ENCODE data around the gene SCARB1. TPM values are rescaled to one million over a fixed set of nuclear protein-coding genes. Genes with fewer than 3 reads are reported as not detected.

SCARB1 gene
- total RNA-seq, 1 donor from 2014 or later: 44.5 TPM

DNA sequence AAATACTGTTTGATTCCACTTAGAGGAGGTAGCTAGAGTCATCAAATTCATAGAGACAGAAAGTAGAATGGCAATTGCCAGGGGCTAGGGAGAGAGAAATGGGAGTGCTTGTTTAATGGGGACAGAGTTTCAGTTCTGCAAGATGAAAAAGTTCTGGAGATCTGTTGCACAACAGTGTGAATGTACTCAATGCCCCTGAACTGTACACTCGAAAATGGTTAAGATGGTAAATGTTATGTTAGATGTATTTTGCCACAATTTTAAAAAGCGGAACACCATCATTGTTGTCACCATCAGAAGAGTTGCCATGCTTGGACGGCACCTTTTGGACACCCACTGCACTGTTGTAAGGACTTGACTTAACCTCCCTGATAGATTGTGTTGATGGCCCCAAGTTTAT lies 106.9 kb downstream of the SCARB1 start:
- H3K4me2 ChIP-seq (ENCODE audit: low read length): no peak overlapping the region
- no peak overlapping the region for H3K4me3 ChIP-seq (ENCODE audit: insufficient read depth, low read depth, low read length)
- no peak overlapping the region for H3K27ac Mint-ChIP-seq (ENCODE audit: unreplicated experiment)
- no peak overlapping the region for H3K9ac ChIP-seq (ENCODE audit: low read length)
- peaks cover 3% of the 10 kb centered on the region for H3K27me3 ChIP-seq (ENCODE audit: insufficient read depth, low read length)
- no peaks in the 10 kb centered on the region for H3K36me3 ChIP-seq (ENCODE audit: insufficient read depth, low read length)
- no peaks in the 10 kb centered on the region for H4K20me1 ChIP-seq (ENCODE audit: insufficient read depth, low read length)
- TF ChIP-seq, protein P1, sequence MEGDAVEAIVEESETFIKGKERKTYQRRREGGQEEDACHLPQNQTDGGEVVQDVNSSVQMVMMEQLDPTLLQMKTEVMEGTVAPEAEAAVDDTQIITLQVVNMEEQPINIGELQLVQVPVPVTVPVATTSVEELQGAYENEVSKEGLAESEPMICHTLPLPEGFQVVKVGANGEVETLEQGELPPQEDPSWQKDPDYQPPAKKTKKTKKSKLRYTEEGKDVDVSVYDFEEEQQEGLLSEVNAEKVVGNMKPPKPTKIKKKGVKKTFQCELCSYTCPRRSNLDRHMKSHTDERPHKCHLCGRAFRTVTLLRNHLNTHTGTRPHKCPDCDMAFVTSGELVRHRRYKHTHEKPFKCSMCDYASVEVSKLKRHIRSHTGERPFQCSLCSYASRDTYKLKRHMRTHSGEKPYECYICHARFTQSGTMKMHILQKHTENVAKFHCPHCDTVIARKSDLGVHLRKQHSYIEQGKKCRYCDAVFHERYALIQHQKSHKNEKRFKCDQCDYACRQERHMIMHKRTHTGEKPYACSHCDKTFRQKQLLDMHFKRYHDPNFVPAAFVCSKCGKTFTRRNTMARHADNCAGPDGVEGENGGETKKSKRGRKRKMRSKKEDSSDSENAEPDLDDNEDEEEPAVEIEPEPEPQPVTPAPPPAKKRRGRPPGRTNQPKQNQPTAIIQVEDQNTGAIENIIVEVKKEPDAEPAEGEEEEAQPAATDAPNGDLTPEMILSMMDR (IDR thresholded peaks at IDR 0.05; ENCODE audit: insufficient read depth, low read depth, low read length): no peak
- no peak for TF ChIP-seq EZH2 (IDR thresholded peaks at IDR 0.05; ENCODE audit: insufficient read depth, low read length)
- peaks cover 27% of the 10 kb centered on the region for H3K4me1 Mint-ChIP-seq (ENCODE audit: low read depth, unreplicated experiment)
- peaks cover 25% of the 10 kb centered on the region for H3K9me3 Mint-ChIP-seq (ENCODE audit: unreplicated experiment)
- peaks cover 7% of the 10 kb centered on the region for H3K36me3 Mint-ChIP-seq (ENCODE audit: low read depth, unreplicated experiment)
- peaks cover 7% of the 10 kb centered on the region for H3K9me3 ChIP-seq (ENCODE audit: insufficient read depth, low read depth, low read length)
- no peak overlapping the region for H3K27ac ChIP-seq (ENCODE audit: low read depth, low read length)
- H3K27me3 Mint-ChIP-seq (ENCODE audit: low read depth, unreplicated experiment): peaks cover 3% of the 10 kb centered on the region
- DNase-seq (ENCODE audit: low read depth) (no peak), FAIRE-seq (no peak)
- H3K4me1 ChIP-seq (ENCODE audit: insufficient read depth, low read length): peaks cover 22% of the 10 kb centered on the region
- H2AFZ ChIP-seq (ENCODE audit: low read depth, low read length): no peak overlapping the region
- H3K79me2 ChIP-seq (ENCODE audit: insufficient read depth, low read length): no peaks in the 10 kb centered on the region
- no peak overlapping the region for H3K4me3 Mint-ChIP-seq (ENCODE audit: unreplicated experiment)

DNA sequence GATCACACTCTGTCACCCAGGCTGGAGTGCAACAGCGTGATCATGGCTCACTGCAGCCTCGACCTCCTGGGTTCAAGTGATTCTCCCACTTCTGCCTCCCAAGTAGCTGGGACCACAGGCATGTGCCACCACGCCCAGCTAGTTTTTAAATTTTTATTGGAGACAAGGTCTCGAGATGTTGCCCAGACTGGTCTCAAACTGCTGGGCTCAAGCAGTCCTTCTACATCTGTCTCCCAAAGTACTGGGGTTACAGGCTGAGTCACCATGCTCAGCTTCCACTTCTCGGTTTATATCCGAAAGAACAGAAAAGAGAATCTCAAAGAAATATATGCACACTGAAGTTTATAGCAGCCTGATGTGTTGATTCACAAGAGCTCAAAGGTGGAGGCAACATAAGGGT lies 107.5 kb downstream of the SCARB1 start:
- peaks cover 7% of the 10 kb centered on the region for H3K36me3 Mint-ChIP-seq (ENCODE audit: low read depth, unreplicated experiment)
- H3K9me3 Mint-ChIP-seq (ENCODE audit: unreplicated experiment): peaks cover 25% of the 10 kb centered on the region
- no peak for TF ChIP-seq EZH2 (IDR thresholded peaks at IDR 0.05; ENCODE audit: insufficient read depth, low read length)
- TF ChIP-seq, protein P1 (IDR thresholded peaks at IDR 0.05; ENCODE audit: insufficient read depth, low read depth, low read length): no peak
- H3K4me1 Mint-ChIP-seq (ENCODE audit: low read depth, unreplicated experiment): peaks cover 27% of the 10 kb centered on the region
- Histone ChIP-seq H2AFZ (ENCODE audit: low read depth, low read length) (no peak overlapping the region), H3K36me3 (ENCODE audit: insufficient read depth, low read length) (no peaks in the 10 kb centered on the region), H3K9ac (ENCODE audit: low read length) (no peak overlapping the region), H3K27me3 (ENCODE audit: insufficient read depth, low read length) (peaks cover 3% of the 10 kb centered on the region), H3K27ac (ENCODE audit: low read depth, low read length) (no peak overlapping the region), H3K79me2 (ENCODE audit: insufficient read depth, low read length) (no peaks in the 10 kb centered on the region), H3K9me3 (ENCODE audit: insufficient read depth, low read depth, low read length) (peaks cover 7% of the 10 kb centered on the region), H3K4me3 (ENCODE audit: insufficient read depth, low read depth, low read length) (no peak overlapping the region), H4K20me1 (ENCODE audit: insufficient read depth, low read length) (no peaks in the 10 kb centered on the region), H3K4me2 (ENCODE audit: low read length) (no peak overlapping the region), H3K4me1 (ENCODE audit: insufficient read depth, low read length) (peaks cover 19% of the 10 kb centered on the region)
- DNase-seq (ENCODE audit: low read depth) (no peak), FAIRE-seq (no peak)
- H3K27me3 Mint-ChIP-seq (ENCODE audit: low read depth, unreplicated experiment): peaks cover 3% of the 10 kb centered on the region
- no peak overlapping the region for H3K4me3 Mint-ChIP-seq (ENCODE audit: unreplicated experiment)
- H3K27ac Mint-ChIP-seq (ENCODE audit: unreplicated experiment): no peak overlapping the region

DNA sequence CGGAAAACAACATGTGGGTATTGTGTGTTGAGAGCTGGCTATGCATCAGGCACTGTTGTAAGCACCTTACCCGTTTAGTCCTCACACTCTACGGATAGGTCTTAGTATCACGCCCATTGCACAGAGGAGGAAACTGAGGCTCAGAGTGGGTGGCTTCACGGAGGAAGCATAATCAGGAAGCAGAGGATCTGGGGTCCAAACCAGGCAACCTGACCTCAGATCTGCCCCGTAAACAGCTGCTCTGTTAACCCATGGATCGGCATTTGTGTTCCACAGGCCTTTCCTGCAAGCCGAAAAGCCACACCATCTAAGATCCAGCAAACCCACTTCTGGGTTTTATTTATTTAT lies 107.9 kb downstream of the SCARB1 start:
- no peak overlapping the region for H3K9ac ChIP-seq (ENCODE audit: low read length)
- no peaks in the 10 kb centered on the region for H3K36me3 ChIP-seq (ENCODE audit: insufficient read depth, low read length)
- peaks cover 3% of the 10 kb centered on the region for H3K27me3 ChIP-seq (ENCODE audit: insufficient read depth, low read length)
- FAIRE-seq (no peak), DNase-seq (ENCODE audit: low read depth) (no peak)
- no peaks in the 10 kb centered on the region for H4K20me1 ChIP-seq (ENCODE audit: insufficient read depth, low read length)
- H3K27ac ChIP-seq (ENCODE audit: low read depth, low read length): no peak overlapping the region
- H3K9me3 Mint-ChIP-seq (ENCODE audit: unreplicated experiment): peaks cover 23% of the 10 kb centered on the region
- no peak overlapping the region for H3K4me3 ChIP-seq (ENCODE audit: insufficient read depth, low read depth, low read length)
- peaks cover 3% of the 10 kb centered on the region for H3K27me3 Mint-ChIP-seq (ENCODE audit: low read depth, unreplicated experiment)
- no peaks in the 10 kb centered on the region for H3K79me2 ChIP-seq (ENCODE audit: insufficient read depth, low read length)
- H3K4me2 ChIP-seq (ENCODE audit: low read length): no peak overlapping the region
- no peak overlapping the region for H2AFZ ChIP-seq (ENCODE audit: low read depth, low read length)
- no peak for TF ChIP-seq EZH2 (IDR thresholded peaks at IDR 0.05; ENCODE audit: insufficient read depth, low read length)
- TF ChIP-seq, protein P1 (IDR thresholded peaks at IDR 0.05; ENCODE audit: insufficient read depth, low read depth, low read length): no peak
- H3K4me3 Mint-ChIP-seq (ENCODE audit: unreplicated experiment): no peak overlapping the region
- peaks cover 19% of the 10 kb centered on the region for H3K4me1 ChIP-seq (ENCODE audit: insufficient read depth, low read length)
- H3K36me3 Mint-ChIP-seq (ENCODE audit: low read depth, unreplicated experiment): peaks cover 7% of the 10 kb centered on the region
- peaks cover 31% of the 10 kb centered on the region for H3K4me1 Mint-ChIP-seq (ENCODE audit: low read depth, unreplicated experiment)
- no peak overlapping the region for H3K27ac Mint-ChIP-seq (ENCODE audit: unreplicated experiment)
- peaks cover 7% of the 10 kb centered on the region for H3K9me3 ChIP-seq (ENCODE audit: insufficient read depth, low read depth, low read length)

Data from astrocyte (in vitro differentiated cells and primary cell).